ENCODE data around the gene OR5AC2.

The OR5AC2 gene

GRCh38 chr3:98115717-98116116 is 28.7 kb downstream of the OR5AC2 start:
- no peaks in the 10 kb centered on the region for H3K79me2 ChIP-seq (ENCODE audit: low read length)
- no peak overlapping the region for H3K9ac ChIP-seq (ENCODE audit: low read length)
- H3K27ac ChIP-seq (ENCODE audit: low read length), result no peak overlapping the region
- H3K27me3 ChIP-seq (replicated peaks; ENCODE audit: insufficient read depth, low read length), result no peaks in the 10 kb centered on the region
- H3K4me2 ChIP-seq (ENCODE audit: low read depth, low read length), result no peak overlapping the region
- no peaks in the 10 kb centered on the region for H3K9me3 ChIP-seq (replicated peaks; ENCODE audit: insufficient read depth, low read length)
- H3K9me2 ChIP-seq (replicated peaks; ENCODE audit: insufficient read depth, low read length), result no peaks in the 10 kb centered on the region
- H4K20me1 ChIP-seq (ENCODE audit: insufficient read depth, low read length), result no peaks in the 10 kb centered on the region
- no peak overlapping the region for H2AFZ ChIP-seq (ENCODE audit: low read length)
- no peaks in the 10 kb centered on the region for H3K4me1 ChIP-seq (ENCODE audit: low read length)
- TF ChIP-seq CTCF (IDR thresholded peaks at IDR 0.05; ENCODE audit: low read length), result no peak
- TF ChIP-seq EZH2 (optimal IDR thresholded peaks at IDR 0.05; ENCODE audit: low read depth, low read length), result no peak
- no peak for TF ChIP-seq EZH2phosphoT487 (IDR thresholded peaks at IDR 0.05; ENCODE audit: low read length)
- no peak overlapping the region for H3K4me3 ChIP-seq (ENCODE audit: low read length)
- no peak for DNase-seq
- no peaks in the 10 kb centered on the region for H3K36me3 ChIP-seq (replicated peaks; ENCODE audit: insufficient read depth, low read length)
- no peaks in the 10 kb centered on the region for H3F3A ChIP-seq (ENCODE audit: insufficient read depth, low read length)

- no peak within 1 kb of the TSS for H2AFZ ChIP-seq (ENCODE audit: low read length)
- no peak within 1 kb of the TSS for H3K4me2 ChIP-seq (ENCODE audit: low read depth, low read length)
- H4K20me1 ChIP-seq (ENCODE audit: insufficient read depth, low read length), result no peaks in the 10 kb centered on the region
- no peak for TF ChIP-seq EZH2 (optimal IDR thresholded peaks at IDR 0.05; ENCODE audit: low read depth, low read length)
- TF ChIP-seq CTCF (IDR thresholded peaks at IDR 0.05; ENCODE audit: low read length), result no peak
- no peak for TF ChIP-seq EZH2phosphoT487 (IDR thresholded peaks at IDR 0.05; ENCODE audit: low read length)
- H3K9me3 ChIP-seq (replicated peaks; ENCODE audit: insufficient read depth, low read length), result no peaks in the 10 kb centered on the region
- no peak within 1 kb of the TSS for H3K9ac ChIP-seq (ENCODE audit: low read length)
- no peak within 1 kb of the TSS for H3K4me3 ChIP-seq (ENCODE audit: low read length)
- H3K9me2 ChIP-seq (replicated peaks; ENCODE audit: insufficient read depth, low read length), result no peaks in the 10 kb centered on the region
- H3K4me1 ChIP-seq (ENCODE audit: low read length), result no peaks in the 10 kb centered on the region
- H3K79me2 ChIP-seq (ENCODE audit: low read length), result no peaks in the 10 kb centered on the region
- DNase-seq, result no peak
- no peaks in the 10 kb centered on the region for H3F3A ChIP-seq (ENCODE audit: insufficient read depth, low read length)
- no peak within 1 kb of the TSS for H3K27ac ChIP-seq (ENCODE audit: low read length)
- no peaks in the 10 kb centered on the region for H3K36me3 ChIP-seq (replicated peaks; ENCODE audit: insufficient read depth, low read length)
- no peaks in the 10 kb centered on the region for H3K27me3 ChIP-seq (replicated peaks; ENCODE audit: insufficient read depth, low read length)
These were observed 43.4 kb downstream of the OR5AC2 start, which contains the start of gene OR5H1 for GRCh38 chr3:98130421-98130820. OR5H1 (plus strand) TSS chr3:98130721; CDS start chr3:98132698, 1,977 bp downstream.

- H3K36me3 ChIP-seq (replicated peaks; ENCODE audit: insufficient read depth, low read length), result no peaks in the 10 kb centered on the region
- H3K4me2 ChIP-seq (ENCODE audit: low read depth, low read length), result no peak overlapping the region
- TF ChIP-seq EZH2 (optimal IDR thresholded peaks at IDR 0.05; ENCODE audit: low read depth, low read length), result no peak
- TF ChIP-seq CTCF (IDR thresholded peaks at IDR 0.05; ENCODE audit: low read length), result no peak
- no peak for TF ChIP-seq EZH2phosphoT487 (IDR thresholded peaks at IDR 0.05; ENCODE audit: low read length)
- H2AFZ ChIP-seq (ENCODE audit: low read length), result no peak overlapping the region
- H3K4me1 ChIP-seq (ENCODE audit: low read length), result no peaks in the 10 kb centered on the region
- H3K9me2 ChIP-seq (replicated peaks; ENCODE audit: insufficient read depth, low read length), result no peaks in the 10 kb centered on the region
- H3F3A ChIP-seq (ENCODE audit: insufficient read depth, low read length), result no peaks in the 10 kb centered on the region
- H3K9me3 ChIP-seq (replicated peaks; ENCODE audit: insufficient read depth, low read length), result no peaks in the 10 kb centered on the region
- H3K9ac ChIP-seq (ENCODE audit: low read length), result no peak overlapping the region
- H3K27me3 ChIP-seq (replicated peaks; ENCODE audit: insufficient read depth, low read length), result no peaks in the 10 kb centered on the region
- DNase-seq, result no peak
- no peaks in the 10 kb centered on the region for H3K79me2 ChIP-seq (ENCODE audit: low read length)
- H3K4me3 ChIP-seq (ENCODE audit: low read length), result no peak overlapping the region
- no peak overlapping the region for H3K27ac ChIP-seq (ENCODE audit: low read length)
- no peaks in the 10 kb centered on the region for H4K20me1 ChIP-seq (ENCODE audit: insufficient read depth, low read length)
These were observed 49.7 kb downstream of the OR5AC2 start for GRCh38 chr3:98136631-98137030.

All from MM.1S (cell line).